Pancreas (tissue), 10 donors: Measurements from ENCODE around the gene PARM1. TPM values are rescaled to one million over a fixed set of nuclear protein-coding genes. Genes with fewer than 3 reads are reported as not detected.
A peak's percentile ranks its signal among the peaks of the same experiment; 100 is the strongest.

ENCODE experiments used
- ATAC-seq, 4 donors: fragments of 200-7000 bp; cut with Tn5 transposase; one replicate each; pipeline versions ENCODE4 v1.8.0 to v1.9.1; 2020; ENCODE audit warnings: mild to moderate bottlenecking in 4 of 4, moderate library complexity in 4 of 4
- DNase-seq, 6 donors: peaks; one replicate each; pipeline ENCODE4 v3.0.0-alpha.2; 2020
- FAIRE-seq: peaks from 2 replicates; lab custom pipeline; 2012; peaks lifted over from hg19 to GRCh38; lab: Jason Lieb, UNC
- H3K27ac ChIP-seq, 4 donors: fragments of 200-600 bp; sonication (generic); 1 replicate in 3 of 4; 2 replicates in 1 of 4; pipeline versions ENCODE4 v1.5.0 to v1.8.0; 2020
- H3K27me3 ChIP-seq, 4 donors: fragments of 200-600 bp; one replicate each; pipeline ENCODE4 v1.8.0; 2021
- H3K36me3 ChIP-seq, 3 donors: fragments of 200-600 bp; sonication (generic) in 1 of 3; one replicate each; pipeline versions ENCODE4 v1.5.0 to v1.8.0; 2020 to 2021
- H3K4me1 ChIP-seq, 3 donors: fragments of 200-600 bp; one replicate each; pipeline ENCODE4 v1.8.0; 2021
- H3K4me3 ChIP-seq, 4 donors: fragments of 200-600 bp; sonication (generic) in 2 of 4; one replicate each; pipeline versions ENCODE4 v1.5.0 to v1.8.0; 2020 to 2021
- H3K9me3 ChIP-seq, 4 donors: fragments of 200-600 bp; one replicate each; pipeline ENCODE4 v1.8.0; 2021
- CTCF ChIP-seq, 4 donors: fragments of 200-600 bp; sonication (generic) in 3 of 4; IDR thresholded peaks; one replicate each; pipeline versions ENCODE4 v1.5.0 to v1.8.0; 2021; ENCODE audit warnings: antibody characterized with exemption in 4 of 4
- WGBS, 2 donors: extraction: QIAGEN DNeasy Blood & Tissue Kit; methylation state at CpG; one replicate each; pipeline ENCODE4 v1.1.7; 2013; 5-methylcytosine and 5-hydroxymethylcytosine counted together
- intact Hi-C, 3 donors: fragments of 100-400 bp; cut with DNase I; formaldehyde crosslinking; loops; one replicate each; pipeline versions ENCODE4 v1.11.1 to v1.14.2; 2022
- polyA plus RNA-seq, 2 donors: library from polyadenylated mRNA; stranded (reverse); fragments of 200-250 nt; gene quantifications; one replicate each; pipeline ENCODE4 v1.2.3, GENCODE V29; 2013
- total RNA-seq, 6 donors: library from RNA; stranded (reverse); fragmentation: NEBNext Ultra II Directional in 4 of 6; extraction: Animal tissue kit (Norgen Biotek cat#: 25700) in 4 of 6; gene quantifications; one replicate each; pipeline versions ENCODE4 v1.2.1 to v1.2.4, GENCODE V29; 2021 to 2023
- donor health status: healthy with polysubstance abuse.
- donor health status: DM: no; HTN: no; CAD: no; lungs with moderate emphysema.
- donor health status: DM: no; HTN: no; CAD: no.
- donor health status: control.
- donor health status: control.
- donor health status: Bipolar disorder and iron deficiency.
- donor health status: DM: yes; HTN: yes; CAD: no.
- donor health status: DM: no; HTN: no; CAD: no.
- donor health status: DM: no; HTN: no; CAD: no.
- donor health status: DM: yes; HTN: yes; CAD: no.

Gene PARM1
- total and polyA plus RNA-seq, 8 donors = 8.3 to 29.7 (median 24.5) TPM

- Histone ChIP-seq H3K4me3 (no peak overlapping the region), H3K27me3 (no peaks in the 10 kb centered on the region), H3K27ac (no peak overlapping the region), H3K4me1 (peaks cover 0 to 16% (median 14%) of the 10 kb centered on the region in 3 donors), H3K36me3 (no peaks in the 10 kb centered on the region), H3K9me3 (no peaks in the 10 kb centered on the region)
- DNase-seq (no peak), FAIRE-seq (no peak), ATAC-seq (no peak)
- 82 to 83% methylated on average over 3 of the region's 3 CpGs for WGBS, 2 donors
- intact Hi-C loops = no loop called here
- TF ChIP-seq CTCF (IDR thresholded peaks at IDR 0.05) = no peak
These were observed 101.6 kb downstream of the PARM1 start for GRCh38 chr4:75034523-75034922.

- FAIRE-seq (no peak), DNase-seq (no peak), ATAC-seq (no peak)
- no peaks in the 10 kb centered on the region for H3K9me3 ChIP-seq
- intact Hi-C loops = no loop called here
- H3K36me3 ChIP-seq = no peaks in the 10 kb centered on the region
- H3K27me3 ChIP-seq = no peaks in the 10 kb centered on the region
- no peak for TF ChIP-seq CTCF (IDR thresholded peaks at IDR 0.05)
- no peak overlapping the region for H3K27ac ChIP-seq
- 88 to 93% methylated on average over 5 of the region's 5 CpGs for WGBS, 2 donors
- no peak overlapping the region for H3K4me3 ChIP-seq
- peaks cover 0 to 9% (median 6%) of the 10 kb centered on the region in 3 donors for H3K4me1 ChIP-seq
These were observed 102.4 kb downstream of the PARM1 start for GRCh38 chr4:75035321-75035720.

GRCh38 chr4:75036046-75036830 lies 103.3 kb downstream of the PARM1 start:
- ATAC-seq (peak in 2 of 4 donors; percentile 24 to 38), FAIRE-seq (no peak), DNase-seq (no peak)
- no peaks in the 10 kb centered on the region for H3K27me3 ChIP-seq
- no peak for TF ChIP-seq CTCF (IDR thresholded peaks at IDR 0.05)
- WGBS, 2 donors = 65 to 74% methylated on average over 3 of the region's 3 CpGs
- no peak overlapping the region for H3K4me3 ChIP-seq
- no peaks in the 10 kb centered on the region for H3K9me3 ChIP-seq
- peaks cover 0 to 2% (median 0%) of the 10 kb centered on the region in 3 donors for H3K4me1 ChIP-seq
- H3K27ac ChIP-seq = no peak overlapping the region
- intact Hi-C loops = no loop called here
- no peaks in the 10 kb centered on the region for H3K36me3 ChIP-seq

GRCh38 chr4:75037252-75037651 lies 104.3 kb downstream of the PARM1 start:
- Histone ChIP-seq H3K4me3 (no peak overlapping the region), H3K27me3 (no peaks in the 10 kb centered on the region), H3K27ac (no peak overlapping the region), H3K9me3 (no peaks in the 10 kb centered on the region), H3K4me1 (no peaks in the 10 kb centered on the region), H3K36me3 (no peaks in the 10 kb centered on the region)
- 78 to 81% methylated on average over 1 of the region's 1 CpG for WGBS, 2 donors
- TF ChIP-seq CTCF (IDR thresholded peaks at IDR 0.05) = no peak
- ATAC-seq (no peak), DNase-seq (no peak), FAIRE-seq (no peak)
- intact Hi-C loops = no loop called here

GRCh38 chr4:75038376-75038775 lies 105.5 kb downstream of the PARM1 start:
- Histone ChIP-seq H3K4me3 (no peak overlapping the region), H3K9me3 (no peaks in the 10 kb centered on the region), H3K27ac (no peak overlapping the region), H3K4me1 (no peaks in the 10 kb centered on the region), H3K27me3 (no peaks in the 10 kb centered on the region), H3K36me3 (no peaks in the 10 kb centered on the region)
- FAIRE-seq (no peak), DNase-seq (no peak), ATAC-seq (no peak)
- TF ChIP-seq CTCF (IDR thresholded peaks at IDR 0.05) = no peak
- intact Hi-C loops = no loop called here
- 87 to 88% methylated on average over 4 of the region's 4 CpGs for WGBS, 2 donors
